ENCODE results near the gene TRAF5. TPM values are rescaled to one million over a fixed set of nuclear protein-coding genes. Genes with fewer than 3 reads are reported as not detected.

The TRAF5 gene
- total and polyA plus RNA-seq, 4 donors: 0.68 to 3.3 (median 1.6) TPM

GRCh38 chr1:211287218-211287617 lies 39.4 kb upstream of the TRAF5 start (continued):
- TF ChIP-seq, protein P1, sequence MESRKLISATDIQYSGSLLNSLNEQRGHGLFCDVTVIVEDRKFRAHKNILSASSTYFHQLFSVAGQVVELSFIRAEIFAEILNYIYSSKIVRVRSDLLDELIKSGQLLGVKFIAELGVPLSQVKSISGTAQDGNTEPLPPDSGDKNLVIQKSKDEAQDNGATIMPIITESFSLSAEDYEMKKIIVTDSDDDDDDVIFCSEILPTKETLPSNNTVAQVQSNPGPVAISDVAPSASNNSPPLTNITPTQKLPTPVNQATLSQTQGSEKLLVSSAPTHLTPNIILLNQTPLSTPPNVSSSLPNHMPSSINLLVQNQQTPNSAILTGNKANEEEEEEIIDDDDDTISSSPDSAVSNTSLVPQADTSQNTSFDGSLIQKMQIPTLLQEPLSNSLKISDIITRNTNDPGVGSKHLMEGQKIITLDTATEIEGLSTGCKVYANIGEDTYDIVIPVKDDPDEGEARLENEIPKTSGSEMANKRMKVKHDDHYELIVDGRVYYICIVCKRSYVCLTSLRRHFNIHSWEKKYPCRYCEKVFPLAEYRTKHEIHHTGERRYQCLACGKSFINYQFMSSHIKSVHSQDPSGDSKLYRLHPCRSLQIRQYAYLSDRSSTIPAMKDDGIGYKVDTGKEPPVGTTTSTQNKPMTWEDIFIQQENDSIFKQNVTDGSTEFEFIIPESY (IDR thresholded peaks at IDR 0.05): no peak
- TF ChIP-seq HNF4G (IDR thresholded peaks at IDR 0.05): no peak

DNA sequence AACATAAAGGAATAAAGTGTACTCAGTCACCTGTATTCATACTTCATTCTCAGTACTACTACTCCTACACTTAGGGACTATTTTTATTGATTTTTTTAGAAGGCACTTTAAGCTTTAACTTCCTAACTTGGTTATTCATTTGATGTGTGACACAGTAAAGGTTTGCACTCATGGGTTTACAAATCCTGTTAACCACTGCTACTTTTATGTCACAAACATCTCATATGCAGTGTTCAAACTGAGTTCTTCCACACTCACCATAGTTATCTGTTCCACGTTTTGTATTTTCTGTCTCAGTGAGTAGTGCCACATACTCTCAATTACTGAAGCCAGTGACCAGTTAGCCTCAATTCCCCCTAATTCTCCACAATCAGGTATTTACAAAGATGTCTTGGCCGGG lies 34.2 kb upstream of the TRAF5 start:
- 97% methylated on average over 2 of the region's 2 CpGs for WGBS
- Histone ChIP-seq H3K27ac (ENCODE audit: low read depth in 1 of 2, low read length in 2 of 2) (no peak overlapping the region), H3K9me3 (ENCODE audit: control insufficient read depth in 4 of 4, low read length in 3 of 4) (no peaks in the 10 kb centered on the region), H3K9ac (ENCODE audit: low read depth in 1 of 2, low read length in 2 of 2) (no peak overlapping the region), H3K36me3 (ENCODE audit: control insufficient read depth in 4 of 4, insufficient read depth in 3 of 4, low read depth in 1 of 4, low read length in 3 of 4) (peaks cover 2 to 62% (median 48%) of the 10 kb centered on the region in 4 donors), H3K4me1 (ENCODE audit: control insufficient read depth in 4 of 4, insufficient read depth in 4 of 4, low read length in 3 of 4) (no peaks in the 10 kb centered on the region), H3K27me3 (ENCODE audit: control insufficient read depth in 4 of 4, insufficient read depth in 4 of 4, low read length in 3 of 4) (no peaks in the 10 kb centered on the region), H3K4me3 (ENCODE audit: low read depth in 1 of 3, low read length in 3 of 3) (no peak overlapping the region)
- no peak for TF ChIP-seq YY1 (IDR thresholded peaks at IDR 0.05)
- TF ChIP-seq NR2F2 (IDR thresholded peaks at IDR 0.05): no peak
- no peak for TF ChIP-seq RXRA (IDR thresholded peaks at IDR 0.05)
- TF ChIP-seq, protein P2, sequence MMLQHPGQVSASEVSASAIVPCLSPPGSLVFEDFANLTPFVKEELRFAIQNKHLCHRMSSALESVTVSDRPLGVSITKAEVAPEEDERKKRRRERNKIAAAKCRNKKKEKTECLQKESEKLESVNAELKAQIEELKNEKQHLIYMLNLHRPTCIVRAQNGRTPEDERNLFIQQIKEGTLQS (IDR thresholded peaks at IDR 0.05): no peak
- TF ChIP-seq CTCF (IDR thresholded peaks at IDR 0.05; ENCODE audit: low read depth, low read length, missing input control): no peak
- TF ChIP-seq, protein P1 (IDR thresholded peaks at IDR 0.05): no peak
- TF ChIP-seq JUND (IDR thresholded peaks at IDR 0.05): no peak
- no peak for TF ChIP-seq HNF4G (IDR thresholded peaks at IDR 0.05)
- no peak for TF ChIP-seq HNF4A (conservative IDR thresholded peaks at IDR 0.05)
- no peak for TF ChIP-seq TAF1 (conservative IDR thresholded peaks at IDR 0.05)
- TF ChIP-seq RAD21 (IDR thresholded peaks at IDR 0.05): no peak
- no peak for TF ChIP-seq EGR1 (IDR thresholded peaks at IDR 0.05; ENCODE audit: low read depth in 2 of 2)
- TF ChIP-seq REST (IDR thresholded peaks at IDR 0.05): no peak
- no peak for TF ChIP-seq MAX (IDR thresholded peaks at IDR 0.05)
- no peak for TF ChIP-seq FOXA2 (IDR thresholded peaks at IDR 0.05)
- no peak for TF ChIP-seq FOXA1 (IDR thresholded peaks at IDR 0.05)
- no peak for DNase-seq (ENCODE audit: low spot score)
